Cardiac muscle cell (in vitro differentiated cells and primary cell): Measurements from ENCODE around the gene ZNF652. TPM values are rescaled to one million over a fixed set of nuclear protein-coding genes. Genes with fewer than 3 reads are reported as not detected.

Experiments
- DNase-seq, 2 donors: peaks; one replicate each; pipeline versions ENCODE4 v3.0.0 to v3.0.0-alpha.2; 2010 to 2017; ENCODE audit warnings: low read depth in 1 of 2, low spot score in 1 of 2
- H3K27ac ChIP-seq: fragments of 200-600 bp; sonication (generic); 2 replicates; pipeline ENCODE4 v1.5.1; 2016
- H3K27me3 ChIP-seq: fragments of 200-600 bp; sonication (generic); 2 replicates; pipeline ENCODE4 v1.6.0; 2016; ENCODE audit warnings: control low read depth
- H3K36me3 ChIP-seq: fragments of 200-600 bp; sonication (generic); 2 replicates; pipeline ENCODE4 v1.5.1; 2016; ENCODE audit warnings: control low read depth
- H3K4me1 ChIP-seq: fragments of 200-600 bp; sonication (generic); 2 replicates; pipeline ENCODE4 v1.8.1; 2017; ENCODE audit warnings: low read depth, mild to moderate bottlenecking, mixed run types
- H3K4me3 ChIP-seq: fragments of 200-600 bp; sonication (generic); 2 replicates; pipeline ENCODE4 v1.5.1; 2016; ENCODE audit warnings: mild to moderate bottlenecking
- H3K9me3 ChIP-seq: fragments of 200-600 bp; sonication (generic); 2 replicates; pipeline ENCODE4 v1.5.1; 2017; ENCODE audit warnings: low read depth, mild to moderate bottlenecking, control low read depth
- CTCF ChIP-seq: IDR thresholded peaks from 2 replicates; pipeline ENCODE4 v1.5.1; 2012; ENCODE audit warnings: low read depth, mild to moderate bottlenecking, low read length
- polyA plus RNA-seq: library from polyadenylated mRNA; unstranded; fragments of >200 nt; fragmentation: Nextera tagmentation; extraction: Ambion mirVana; gene quantifications from 2 replicates; pipeline ENCODE4 v1.2.1, GENCODE V29; 2016
- total RNA-seq: library from RNA; depleted of rRNA; stranded (reverse); fragments of >200 nt; gene quantifications from 2 replicates; pipeline ENCODE4 v1.2.3, GENCODE V29; 2016

Gene ZNF652
- total and polyA plus RNA-seq, 2 experiments from 2014 or later = 27.4 to 48.5 TPM

- H3K9me3 ChIP-seq = no peaks in the 10 kb centered on the region
- H3K36me3 ChIP-seq = no peaks in the 10 kb centered on the region
- no peak for DNase-seq
- no peak for TF ChIP-seq CTCF
- H3K27me3 ChIP-seq = no peaks in the 10 kb centered on the region
- H3K4me3 ChIP-seq = no peak overlapping the region
- H3K27ac ChIP-seq = no peak overlapping the region
- no peaks in the 10 kb centered on the region for H3K4me1 ChIP-seq
Measured at GRCh38 chr17:49318435-49318965, 43.5 kb downstream of the ZNF652 start.

DNA sequence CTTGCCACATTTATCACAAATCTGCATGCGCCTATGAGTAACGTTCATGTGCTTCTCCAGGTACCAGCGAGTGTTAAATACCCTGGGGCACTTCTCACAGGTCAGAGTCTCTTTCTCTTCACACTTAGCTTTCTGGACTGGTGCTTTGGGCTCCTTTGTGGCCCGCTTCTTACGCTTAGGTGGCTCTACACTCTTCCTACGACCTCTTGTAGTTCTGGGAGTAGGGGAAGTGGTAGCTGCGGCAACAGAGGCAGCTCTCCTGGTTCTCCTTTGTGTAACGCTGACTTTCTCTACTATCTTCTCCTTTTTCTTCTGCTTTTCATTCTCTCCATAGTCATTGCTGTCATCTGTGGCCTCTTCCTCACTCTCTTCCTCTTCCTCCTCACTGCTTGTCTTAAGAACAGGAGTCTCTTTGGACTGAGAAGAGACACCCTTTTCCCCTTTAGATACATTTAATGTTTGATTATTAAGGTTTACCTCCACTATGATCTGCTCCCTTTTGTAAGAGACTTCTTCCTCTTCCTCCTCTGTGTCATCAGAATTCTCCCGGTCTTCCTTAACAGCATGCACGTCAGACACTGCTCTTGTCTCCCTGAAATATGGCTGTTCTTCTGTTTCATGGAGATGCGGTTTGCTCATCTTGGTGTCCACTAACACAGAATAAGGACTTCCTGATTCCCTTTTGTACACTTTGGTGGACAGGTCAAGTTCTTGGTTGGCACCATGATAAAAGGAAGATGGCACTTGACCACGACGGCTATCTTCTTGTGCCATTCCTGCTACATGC, 45.0 kb downstream of the ZNF652 start:
- peaks cover 5% of the 10 kb centered on the region for H3K36me3 ChIP-seq
- H3K27me3 ChIP-seq = no peaks in the 10 kb centered on the region
- no peaks in the 10 kb centered on the region for H3K9me3 ChIP-seq
- H3K27ac ChIP-seq = peak overlapping the region; percentile 38
- DNase-seq = no peak
- H3K4me3 ChIP-seq = no peak overlapping the region
- no peak for TF ChIP-seq CTCF
- H3K4me1 ChIP-seq = no peaks in the 10 kb centered on the region

DNA sequence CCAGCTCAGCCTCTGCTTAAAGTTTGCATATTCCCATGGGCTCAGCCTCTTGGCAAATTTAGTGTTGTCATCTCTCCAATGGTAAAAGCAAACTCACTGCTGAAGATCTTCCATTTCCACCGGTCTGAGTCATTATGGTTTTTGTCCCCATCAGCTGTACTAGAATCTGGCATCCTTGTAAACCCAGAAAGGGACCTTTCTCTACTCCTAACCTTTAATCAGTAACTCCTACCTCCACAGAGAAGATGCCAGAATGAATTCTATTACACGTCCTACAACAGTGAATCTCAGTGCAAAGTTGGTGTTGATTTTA, 45.8 kb downstream of the ZNF652 start:
- TF ChIP-seq CTCF = no peak
- Histone ChIP-seq H3K4me3 (no peak overlapping the region), H3K27ac (peak overlapping the region; percentile 38), H3K9me3 (no peaks in the 10 kb centered on the region), H3K36me3 (peaks cover 11% of the 10 kb centered on the region), H3K27me3 (no peaks in the 10 kb centered on the region), H3K4me1 (no peaks in the 10 kb centered on the region)
- no peak for DNase-seq

- DNase-seq = peak; percentile 70 to 90
- TF ChIP-seq CTCF = peak; percentile 78
Measured at GRCh38 chr17:49315551-49316257, 46.3 kb downstream of the ZNF652 start.

DNA sequence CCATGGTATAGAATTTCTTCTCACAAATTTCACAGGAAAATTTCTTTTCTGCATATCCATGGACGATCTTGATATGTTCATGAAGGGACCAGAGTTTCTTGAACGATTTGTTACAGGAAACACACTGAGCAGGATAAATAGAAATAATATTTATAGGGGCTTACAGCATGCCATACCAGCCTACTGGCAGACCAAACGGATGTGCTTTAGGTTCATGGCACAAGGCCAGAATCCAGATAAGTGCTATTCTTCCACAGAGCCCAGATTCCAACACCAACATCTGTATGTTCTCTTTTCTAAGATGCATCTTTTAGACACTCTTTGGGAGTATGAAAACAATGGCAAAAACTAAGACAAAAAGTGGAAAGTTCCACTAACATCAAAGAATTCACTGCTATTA, 49.3 kb downstream of the ZNF652 start:
- no peaks in the 10 kb centered on the region for H3K4me1 ChIP-seq
- no peak overlapping the region for H3K27ac ChIP-seq
- H3K4me3 ChIP-seq = no peak overlapping the region
- no peaks in the 10 kb centered on the region for H3K9me3 ChIP-seq
- peaks cover 14% of the 10 kb centered on the region for H3K36me3 ChIP-seq
- H3K27me3 ChIP-seq = no peaks in the 10 kb centered on the region
- TF ChIP-seq CTCF = no peak
- DNase-seq = peak in 1 of 2 donors; percentile 4

More at GRCh38 chr17:49315551-49316257, 46.3 kb downstream of the ZNF652 start:
- H3K27ac ChIP-seq = peak overlapping the region; percentile 38
- no peaks in the 10 kb centered on the region for H3K9me3 ChIP-seq
- H3K4me1 ChIP-seq = no peaks in the 10 kb centered on the region
- H3K4me3 ChIP-seq = no peak overlapping the region
- no peaks in the 10 kb centered on the region for H3K27me3 ChIP-seq
- peaks cover 14% of the 10 kb centered on the region for H3K36me3 ChIP-seq
